Hindlimb muscle (tissue), 1 donor: ENCODE results near the gene VIPR2. TPM values are rescaled to one million over a fixed set of nuclear protein-coding genes. Genes with fewer than 3 reads are reported as not detected.

ENCODE experiments used
- DNase-seq: peaks from one replicate; pipeline ENCODE4 v3.0.0-alpha.2; 2013
- polyA plus RNA-seq: library from polyadenylated mRNA; unstranded; fragments of 120-200 nt; gene quantifications from one replicate; pipeline ENCODE4 v1.2.1, GENCODE V29; 2013; ENCODE audit not compliant: insufficient read length

Gene VIPR2
- polyA plus RNA-seq, 1 donor = 12.1 TPM

- no peak for DNase-seq
These were observed 13.0 kb upstream of the VIPR2 start for GRCh38 chr7:159157714-159158113.

GRCh38 chr7:159156436-159157245 is 12.0 kb upstream of the VIPR2 start:
- no peak for DNase-seq

- DNase-seq = no peak
These were observed 10.7 kb upstream of the VIPR2 start for GRCh38 chr7:159155410-159155809.

GRCh38 chr7:159154243-159154642 is 9.6 kb upstream of the VIPR2 start:
- DNase-seq = no peak

- no peak for DNase-seq
These were observed 8.8 kb upstream of the VIPR2 start for GRCh38 chr7:159153511-159153910.

GRCh38 chr7:159152816-159153215 is 8.1 kb upstream of the VIPR2 start:
- DNase-seq = no peak

- DNase-seq = no peak
These were observed 6.6 kb upstream of the VIPR2 start for GRCh38 chr7:159151231-159151630.

GRCh38 chr7:159149488-159149887 is 4.8 kb upstream of the VIPR2 start:
- no peak for DNase-seq

GRCh38 chr7:159148430-159149395 is 4.0 kb upstream of the VIPR2 start:
- DNase-seq = no peak

GRCh38 chr7:159147687-159148086 is 3.0 kb upstream of the VIPR2 start:
- DNase-seq = no peak

GRCh38 chr7:159147246-159147645 is 2.6 kb upstream of the VIPR2 start:
- DNase-seq = no peak

- DNase-seq = no peak
These were observed 1.6 kb upstream of the VIPR2 start for GRCh38 chr7:159146084-159146858.

GRCh38 chr7:159145490-159145855 is 806 bp upstream of the VIPR2 start:
- no peak for DNase-seq

GRCh38 chr7:159143780-159144757 is 598 bp downstream of the VIPR2 start:
- DNase-seq = peak; percentile 50

GRCh38 chr7:159142730-159143129 is 1.9 kb downstream of the VIPR2 start:
- DNase-seq = no peak

GRCh38 chr7:159142199-159142598 is 2.5 kb downstream of the VIPR2 start:
- no peak for DNase-seq

- DNase-seq = no peak
These were observed 3.0 kb downstream of the VIPR2 start for GRCh38 chr7:159141660-159142059.

GRCh38 chr7:159141167-159141566 is 3.5 kb downstream of the VIPR2 start:
- DNase-seq = no peak

GRCh38 chr7:159140170-159140910 is 4.3 kb downstream of the VIPR2 start:
- DNase-seq = no peak

- no peak for DNase-seq
These were observed 5.0 kb downstream of the VIPR2 start for GRCh38 chr7:159139639-159140038.

GRCh38 chr7:159139202-159139601 is 5.5 kb downstream of the VIPR2 start:
- DNase-seq = no peak
